SKM-1 (cell line): ENCODE results near the gene LRP6.
"Not testable (repeated sequence)": the region's sequence is repeated elsewhere in the genome, so short reads cannot be mapped to it uniquely, and the experiment has no call there.

Experiments
- DNase-seq: peaks from one replicate; lab custom pipeline; 2025; ENCODE audit not compliant: unreplicated experiment; lab: John Stamatoyannopoulos, UW

Gene LRP6

GRCh38 chr12:12266873-12267741 lies at the start of gene LRP6:
Gene LRP6 (minus strand): TSS chr12:12267044. CDS start chr12:12266735, 309 bp downstream.
- peak; percentile 32 for DNase-seq

GRCh38 chr12:12315838-12316237 lies 49.0 kb upstream of the LRP6 start:
- no peak for DNase-seq

- DNase-seq, result not testable (repeated sequence)
Measured at GRCh38 chr12:12310695-12311094, 43.9 kb upstream of the LRP6 start.

GRCh38 chr12:12305568-12306300 lies 38.9 kb upstream of the LRP6 start:
- DNase-seq, result no peak

- DNase-seq, result no peak
Measured at GRCh38 chr12:12302976-12303375, 36.1 kb upstream of the LRP6 start.

GRCh38 chr12:12301122-12301521 lies 34.3 kb upstream of the LRP6 start:
- no peak for DNase-seq

GRCh38 chr12:12297201-12297830 lies 30.5 kb upstream of the LRP6 start:
- no peak for DNase-seq

- DNase-seq, result no peak
Measured at GRCh38 chr12:12294215-12295005, 27.6 kb upstream of the LRP6 start.

GRCh38 chr12:12290206-12290605 lies 23.4 kb upstream of the LRP6 start:
- DNase-seq, result no peak

- no peak for DNase-seq
Measured at GRCh38 chr12:12286441-12286840, 19.6 kb upstream of the LRP6 start.

GRCh38 chr12:12282761-12283425 lies 16.0 kb upstream of the LRP6 start:
- no peak for DNase-seq

GRCh38 chr12:12282202-12282601 lies 15.4 kb upstream of the LRP6 start:
- DNase-seq, result no peak

- no peak for DNase-seq
Measured at GRCh38 chr12:12281134-12281533, 14.3 kb upstream of the LRP6 start.

- no peak for DNase-seq
Measured at GRCh38 chr12:12278899-12279298, 12.1 kb upstream of the LRP6 start.

GRCh38 chr12:12275874-12276273 lies 9.0 kb upstream of the LRP6 start:
- DNase-seq, result no peak

- no peak for DNase-seq
Measured at GRCh38 chr12:12273291-12273957, 6.6 kb upstream of the LRP6 start.

- no peak for DNase-seq
Measured at GRCh38 chr12:12272869-12273268, 6.0 kb upstream of the LRP6 start.

- DNase-seq, result no peak
Measured at GRCh38 chr12:12270226-12270625, 3.4 kb upstream of the LRP6 start.

- DNase-seq, result no peak
Measured at GRCh38 chr12:12267742-12268200, 927 bp upstream of the LRP6 start.

- no peak for DNase-seq
Measured at GRCh38 chr12:12266389-12266872, 413 bp downstream of the LRP6 start.
